Left ventricle myocardium inferior (tissue), 1 donor: ENCODE data around the gene ZNF281. TPM values are rescaled to one million over a fixed set of nuclear protein-coding genes. Genes with fewer than 3 reads are reported as not detected.

Experiments
- DNase-seq: peaks from one replicate; pipeline ENCODE4 v3.0.0-alpha.2; 2020
- H3K27ac ChIP-seq: fragments of 200-600 bp; replicated peaks from 2 replicates; pipeline ENCODE4 v1.8.0; 2021
- H3K27me3 ChIP-seq: fragments of 200-600 bp; 2 replicates; pipeline ENCODE4 v1.8.0; 2021; ENCODE audit warnings: low read depth
- H3K36me3 ChIP-seq: fragments of 200-600 bp; 2 replicates; pipeline ENCODE4 v1.8.0; 2021
- H3K4me1 ChIP-seq: fragments of 200-600 bp; 2 replicates; pipeline ENCODE4 v1.8.0; 2021
- H3K4me3 ChIP-seq: fragments of 200-600 bp; 2 replicates; pipeline ENCODE4 v1.8.0; 2021; ENCODE audit warnings: mild to moderate bottlenecking, moderate library complexity
- H3K9me3 ChIP-seq: fragments of 200-600 bp; replicated peaks from 2 replicates; pipeline ENCODE4 v1.8.0; 2021
- CTCF ChIP-seq: fragments of 200-600 bp; IDR thresholded peaks from 2 replicates; pipeline ENCODE4 v1.8.0; 2021; ENCODE audit warnings: antibody characterized with exemption, mild to moderate bottlenecking, borderline replicate concordance
- intact Hi-C: fragments of 100-400 bp; cut with micrococcal nuclease; formaldehyde crosslinking; loops from one replicate; pipeline ENCODE4 v1.11.0; 2022
- total RNA-seq: library from RNA; stranded (reverse); fragmentation: NEBNext Ultra II Directional; extraction: Animal tissue kit (Norgen Biotek cat#: 25700); gene quantifications from one replicate; pipeline ENCODE4 v1.2.1, GENCODE V29; 2021
- donor health status: DM: no; HTN: yes; CAD: no; lungs with severe emphysema.

ZNF281 gene
- total RNA-seq, 1 donor from 2014 or later = 8.3 TPM

GRCh38 chr1:200366577-200367253 is 43.1 kb downstream of the ZNF281 start:
- H3K4me1 ChIP-seq = no peaks in the 10 kb centered on the region
- TF ChIP-seq CTCF = no peak

GRCh38 chr1:200365897-200366426 is 43.9 kb downstream of the ZNF281 start:
- Histone ChIP-seq H3K27ac (no peak overlapping the region), H3K27me3 (no peaks in the 10 kb centered on the region), H3K4me3 (no peak overlapping the region), H3K36me3 (no peaks in the 10 kb centered on the region), H3K9me3 (no peaks in the 10 kb centered on the region), H3K4me1 (no peaks in the 10 kb centered on the region)
- intact Hi-C loops = no loop called here
- no peak for TF ChIP-seq CTCF
- no peak for DNase-seq

More at GRCh38 chr1:200366577-200367253, 43.1 kb downstream of the ZNF281 start:
- intact Hi-C loops = no loop called here
- H3K36me3 ChIP-seq = no peaks in the 10 kb centered on the region
- no peak overlapping the region for H3K4me3 ChIP-seq
- DNase-seq = no peak
- no peaks in the 10 kb centered on the region for H3K27me3 ChIP-seq
- no peak overlapping the region for H3K27ac ChIP-seq
- H3K9me3 ChIP-seq = no peaks in the 10 kb centered on the region

GRCh38 chr1:200364831-200365230 is 45.0 kb downstream of the ZNF281 start:
- no peak overlapping the region for H3K4me3 ChIP-seq
- TF ChIP-seq CTCF = no peak
- no peak for DNase-seq
- no peaks in the 10 kb centered on the region for H3K36me3 ChIP-seq
- H3K27me3 ChIP-seq = no peaks in the 10 kb centered on the region
- no peak overlapping the region for H3K27ac ChIP-seq
- H3K9me3 ChIP-seq = no peaks in the 10 kb centered on the region
- intact Hi-C loops = no loop called here
- no peaks in the 10 kb centered on the region for H3K4me1 ChIP-seq

GRCh38 chr1:200364091-200364759 is 45.6 kb downstream of the ZNF281 start:
- H3K4me3 ChIP-seq = no peak overlapping the region
- no peaks in the 10 kb centered on the region for H3K27me3 ChIP-seq
- no peak overlapping the region for H3K27ac ChIP-seq
- no peaks in the 10 kb centered on the region for H3K9me3 ChIP-seq
- intact Hi-C loops = no loop called here
- no peak for TF ChIP-seq CTCF
- H3K36me3 ChIP-seq = no peaks in the 10 kb centered on the region
- H3K4me1 ChIP-seq = no peaks in the 10 kb centered on the region
- no peak for DNase-seq

GRCh38 chr1:200363264-200363933 is 46.4 kb downstream of the ZNF281 start:
- Histone ChIP-seq H3K4me1 (no peaks in the 10 kb centered on the region), H3K36me3 (no peaks in the 10 kb centered on the region), H3K9me3 (no peaks in the 10 kb centered on the region), H3K27ac (no peak overlapping the region), H3K4me3 (no peak overlapping the region), H3K27me3 (no peaks in the 10 kb centered on the region)
- no peak for TF ChIP-seq CTCF
- no peak for DNase-seq
- intact Hi-C loops = no loop called here
